Activated CD4-positive, alpha-beta memory T cell treated with anti-CD3 and anti-CD28 coated beads for 36 hours (primary cell): Measurements from ENCODE around the gene TLE2. TPM values are rescaled to one million over a fixed set of nuclear protein-coding genes. Genes with fewer than 3 reads are reported as not detected.
"Not testable (repeated sequence)": the region's sequence is repeated elsewhere in the genome, so short reads cannot be mapped to it uniquely, and the experiment has no call there.

Experiments used
- CTCF ChIA-PET: fragments of 350-600 bp; sonication (Branson Sonifier 250); formaldehyde crosslinking; loops from one replicate; lab custom pipeline; 2021; ENCODE audit warnings: antibody characterized with exemption, inconsistent platforms; lab: Charles Lee
- POLR2A ChIA-PET: fragments of 350-600 bp; sonication (Branson Sonifier 250); formaldehyde crosslinking; loops from one replicate; lab custom pipeline; 2021; ENCODE audit warnings: antibody characterized with exemption; lab: Charles Lee
- DNase-seq: peaks from one replicate; pipeline ENCODE4 v3.0.0-alpha.2; 2020
- H3K27ac Mint-ChIP-seq: one replicate; pipeline ENCODE4 v1.8.0; 2021; ENCODE audit warnings: mixed read lengths
- H3K27me3 Mint-ChIP-seq: one replicate; pipeline ENCODE4 v1.8.0; 2021; ENCODE audit warnings: mixed read lengths
- H3K36me3 Mint-ChIP-seq: one replicate; pipeline ENCODE4 v1.8.0; 2021; ENCODE audit warnings: mixed read lengths
- H3K4me1 Mint-ChIP-seq: one replicate; pipeline ENCODE4 v1.8.0; 2021; ENCODE audit warnings: low read depth, mixed read lengths
- H3K4me3 Mint-ChIP-seq: one replicate; pipeline ENCODE4 v1.8.0; 2021; ENCODE audit warnings: mild to moderate bottlenecking, mixed read lengths
- H3K9me3 Mint-ChIP-seq: one replicate; pipeline ENCODE4 v1.8.0; 2021; ENCODE audit warnings: mixed read lengths
- intact Hi-C: fragments of 100-400 bp; cut with micrococcal nuclease; formaldehyde crosslinking; loops from one replicate; pipeline ENCODE4 v1.15.1; 2023
- total RNA-seq, 2 experiments: library from RNA; stranded (reverse); gene quantifications; one replicate each; pipeline ENCODE4 v1.2.3, GENCODE V29; 2021

TLE2 gene
- total RNA-seq, 2 experiments from 2014 or later, result 8.5 to 9.9 TPM

- H3K36me3 Mint-ChIP-seq, result no peaks in the 10 kb centered on the region
- DNase-seq, result no peak
- peaks cover 20% of the 10 kb centered on the region for H3K4me1 Mint-ChIP-seq
- CTCF ChIA-PET, result interaction anchor here (0.7 kb wide), 1 partner anchor 8 kb away, joined by 3 read pairs; no protein-coding TSS in a partner anchor
- no peak overlapping the region for H3K27ac Mint-ChIP-seq
- POLR2A ChIA-PET, result no interaction called here
- no peaks in the 10 kb centered on the region for H3K9me3 Mint-ChIP-seq
- intact Hi-C loops, result no loop called here
- H3K4me3 Mint-ChIP-seq, result no peak overlapping the region
- H3K27me3 Mint-ChIP-seq, result peaks cover 3% of the 10 kb centered on the region
Measured at GRCh38 chr19:3020321-3020960, 8.6 kb downstream of the TLE2 start.

GRCh38 chr19:3019211-3019854 lies 9.7 kb downstream of the TLE2 start:
- CTCF ChIA-PET, result no interaction called here
- POLR2A ChIA-PET, result no interaction called here
- H3K27me3 Mint-ChIP-seq, result no peaks in the 10 kb centered on the region
- H3K9me3 Mint-ChIP-seq, result no peaks in the 10 kb centered on the region
- no peak overlapping the region for H3K4me3 Mint-ChIP-seq
- H3K27ac Mint-ChIP-seq, result no peak overlapping the region
- peaks cover 11% of the 10 kb centered on the region for H3K4me1 Mint-ChIP-seq
- H3K36me3 Mint-ChIP-seq, result no peaks in the 10 kb centered on the region
- intact Hi-C loops, result no loop called here
- DNase-seq, result no peak

GRCh38 chr19:3017923-3018322 lies 11.2 kb downstream of the TLE2 start:
- intact Hi-C loops, result no loop called here
- ChIA-PET POLR2A (no interaction called here), CTCF (no interaction called here)
- Mint-ChIP-seq H3K9me3 (no peaks in the 10 kb centered on the region), H3K36me3 (no peaks in the 10 kb centered on the region), H3K27ac (no peak overlapping the region), H3K27me3 (no peaks in the 10 kb centered on the region), H3K4me1 (peaks cover 4% of the 10 kb centered on the region), H3K4me3 (no peak overlapping the region)
- no peak for DNase-seq

- Mint-ChIP-seq H3K27me3 (no peaks in the 10 kb centered on the region), H3K4me1 (no peaks in the 10 kb centered on the region), H3K27ac (no peak overlapping the region), H3K9me3 (no peaks in the 10 kb centered on the region), H3K36me3 (peaks cover 2% of the 10 kb centered on the region), H3K4me3 (no peak overlapping the region)
- ChIA-PET CTCF (interaction anchor here (0.5 to 1.3 kb wide), 3 partner anchors 60 to 111 kb away, joined by 3 to 4 read pairs (median 3); no protein-coding TSS in a partner anchor), POLR2A (interaction anchor here (0.7 kb wide), 1 partner anchor 91 kb away, joined by 4 read pairs; no protein-coding TSS in a partner anchor)
- DNase-seq, result no peak
- intact Hi-C loops, result no loop called here
Measured at GRCh38 chr19:3015126-3016057, 13.7 kb downstream of the TLE2 start.

- Mint-ChIP-seq H3K9me3 (no peaks in the 10 kb centered on the region), H3K27ac (no peak overlapping the region), H3K27me3 (no peaks in the 10 kb centered on the region), H3K4me1 (no peaks in the 10 kb centered on the region), H3K36me3 (peaks cover 2% of the 10 kb centered on the region), H3K4me3 (no peak overlapping the region)
- ChIA-PET CTCF (no interaction called here), POLR2A (no interaction called here)
- DNase-seq, result no peak
- intact Hi-C loops, result no loop called here
Measured at GRCh38 chr19:3014135-3014534, 14.9 kb downstream of the TLE2 start.

- intact Hi-C loops, result no loop called here
- Mint-ChIP-seq H3K36me3 (peaks cover 2% of the 10 kb centered on the region), H3K27me3 (no peaks in the 10 kb centered on the region), H3K9me3 (no peaks in the 10 kb centered on the region), H3K4me1 (no peaks in the 10 kb centered on the region), H3K4me3 (no peak overlapping the region), H3K27ac (no peak overlapping the region)
- ChIA-PET CTCF (interaction anchor here (1.2 kb wide), 2 partner anchors 55 to 63 kb away, joined by 3 to 4 read pairs; no protein-coding TSS in a partner anchor), POLR2A (no interaction called here)
- DNase-seq, result no peak
Measured at GRCh38 chr19:3013263-3013725, 15.8 kb downstream of the TLE2 start.

GRCh38 chr19:3012621-3013262 lies 16.3 kb downstream of the TLE2 start:
- ChIA-PET POLR2A (no interaction called here), CTCF (interaction anchor here (0.6 to 1.2 kb wide), 4 partner anchors 8 to 91 kb away, joined by 3 to 4 read pairs (median 3); no protein-coding TSS in a partner anchor)
- H3K27ac Mint-ChIP-seq, result no peak overlapping the region
- H3K36me3 Mint-ChIP-seq, result peaks cover 2% of the 10 kb centered on the region
- intact Hi-C loops, result no loop called here
- no peaks in the 10 kb centered on the region for H3K27me3 Mint-ChIP-seq
- no peaks in the 10 kb centered on the region for H3K9me3 Mint-ChIP-seq
- no peak for DNase-seq
- no peak overlapping the region for H3K4me3 Mint-ChIP-seq
- no peaks in the 10 kb centered on the region for H3K4me1 Mint-ChIP-seq

- POLR2A ChIA-PET, DNase-seq, H3K36me3 Mint-ChIP-seq, intact Hi-C loops, H3K27me3 Mint-ChIP-seq, H3K27ac Mint-ChIP-seq, H3K9me3 Mint-ChIP-seq, H3K4me1 Mint-ChIP-seq, H3K4me3 Mint-ChIP-seq: not testable (repeated sequence)
- CTCF ChIA-PET, result interaction anchor here (0.6 to 1.2 kb wide), 2 partner anchors 9 to 64 kb away, joined by 3 to 4 read pairs; no protein-coding TSS in a partner anchor
Measured at GRCh38 chr19:3012059-3012458, 17.0 kb downstream of the TLE2 start.

GRCh38 chr19:3010871-3011270 lies 18.2 kb downstream of the TLE2 start:
- H3K36me3 Mint-ChIP-seq, result peaks cover 2% of the 10 kb centered on the region
- CTCF ChIA-PET, result no interaction called here

GRCh38 chr19:3008994-3009393 lies 20.1 kb downstream of the TLE2 start:
- no peak overlapping the region for H3K4me3 Mint-ChIP-seq
- H3K27ac Mint-ChIP-seq, result no peak overlapping the region
- no peak for DNase-seq
- intact Hi-C loops, result no loop called here
- ChIA-PET POLR2A (no interaction called here), CTCF (no interaction called here)
- peaks cover 2% of the 10 kb centered on the region for H3K36me3 Mint-ChIP-seq
- no peaks in the 10 kb centered on the region for H3K27me3 Mint-ChIP-seq
- no peaks in the 10 kb centered on the region for H3K9me3 Mint-ChIP-seq
- H3K4me1 Mint-ChIP-seq, result no peaks in the 10 kb centered on the region

More at GRCh38 chr19:3010871-3011270, 18.2 kb downstream of the TLE2 start:
- Mint-ChIP-seq H3K9me3 (no peaks in the 10 kb centered on the region), H3K27ac (no peak overlapping the region), H3K4me3 (no peak overlapping the region), H3K4me1 (no peaks in the 10 kb centered on the region), H3K27me3 (no peaks in the 10 kb centered on the region)
- intact Hi-C loops, result no loop called here
- POLR2A ChIA-PET, result no interaction called here
- no peak for DNase-seq

- H3K27me3 Mint-ChIP-seq, result no peaks in the 10 kb centered on the region
- DNase-seq, result no peak
- H3K4me1 Mint-ChIP-seq, result no peaks in the 10 kb centered on the region
- no peak overlapping the region for H3K27ac Mint-ChIP-seq
- H3K4me3 Mint-ChIP-seq, result no peak overlapping the region
- ChIA-PET POLR2A (no interaction called here), CTCF (no interaction called here)
- intact Hi-C loops, result no loop called here
- H3K36me3 Mint-ChIP-seq, result peaks cover 2% of the 10 kb centered on the region
- H3K9me3 Mint-ChIP-seq, result no peaks in the 10 kb centered on the region
Measured at GRCh38 chr19:3007975-3008374, 21.1 kb downstream of the TLE2 start.
